Fibroblast of the aortic adventitia (primary cell): ENCODE data around the gene DEGS1. TPM values are rescaled to one million over a fixed set of nuclear protein-coding genes. Genes with fewer than 3 reads are reported as not detected.
"Not testable (repeated sequence)": the region's sequence is repeated elsewhere in the genome, so short reads cannot be mapped to it uniquely, and the experiment has no call there.

Experiments used
- DNase-seq: peaks from one replicate; pipeline ENCODE4 v3.0.0-alpha.2; 2010; ENCODE audit warnings: low read depth
- H3K4me3 ChIP-seq: 2 replicates; pipeline ENCODE4 v1.5.1; 2011; ENCODE audit warnings: low read depth, mild to moderate bottlenecking, control low read depth, low read length, moderate library complexity
- total RNA-seq: library from RNA; depleted of rRNA; stranded (reverse); fragments of >200 nt; gene quantifications from 2 replicates; pipeline ENCODE4 v1.2.3, GENCODE V29; 2012; ENCODE audit warnings: low replicate concordance
- TF ChIP-seq, protein P1 (sequence below): IDR thresholded peaks from 2 replicates; pipeline ENCODE4 v1.5.1; 2011; ENCODE audit warnings: mild to moderate bottlenecking, low read length, control low read depth, inconsistent platforms; ENCODE audit not compliant: insufficient read depth

Gene DEGS1
- total RNA-seq, 1 donor, result 125 TPM

DNA sequence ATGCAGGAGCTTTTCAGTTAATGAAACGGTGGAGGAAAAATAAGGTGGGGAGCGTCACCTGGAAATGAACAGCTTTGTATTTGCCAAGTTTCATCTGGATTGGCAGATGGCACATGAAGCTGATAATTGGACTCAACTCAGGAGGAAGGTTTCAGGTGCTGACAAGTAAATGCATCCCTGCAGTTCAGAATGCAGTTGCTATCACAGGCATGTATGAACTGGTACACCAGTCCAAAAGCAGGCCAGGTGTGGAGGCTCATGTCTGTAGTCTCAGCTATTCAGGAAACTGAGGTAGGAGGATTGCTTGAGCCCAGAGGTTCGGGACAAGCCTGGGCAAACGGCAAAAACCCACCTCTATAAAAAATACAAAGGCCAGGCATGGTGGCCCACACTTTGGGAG lies 15.5 kb downstream of the DEGS1 start:
- DNase-seq, result no peak
- TF ChIP-seq, protein P1, sequence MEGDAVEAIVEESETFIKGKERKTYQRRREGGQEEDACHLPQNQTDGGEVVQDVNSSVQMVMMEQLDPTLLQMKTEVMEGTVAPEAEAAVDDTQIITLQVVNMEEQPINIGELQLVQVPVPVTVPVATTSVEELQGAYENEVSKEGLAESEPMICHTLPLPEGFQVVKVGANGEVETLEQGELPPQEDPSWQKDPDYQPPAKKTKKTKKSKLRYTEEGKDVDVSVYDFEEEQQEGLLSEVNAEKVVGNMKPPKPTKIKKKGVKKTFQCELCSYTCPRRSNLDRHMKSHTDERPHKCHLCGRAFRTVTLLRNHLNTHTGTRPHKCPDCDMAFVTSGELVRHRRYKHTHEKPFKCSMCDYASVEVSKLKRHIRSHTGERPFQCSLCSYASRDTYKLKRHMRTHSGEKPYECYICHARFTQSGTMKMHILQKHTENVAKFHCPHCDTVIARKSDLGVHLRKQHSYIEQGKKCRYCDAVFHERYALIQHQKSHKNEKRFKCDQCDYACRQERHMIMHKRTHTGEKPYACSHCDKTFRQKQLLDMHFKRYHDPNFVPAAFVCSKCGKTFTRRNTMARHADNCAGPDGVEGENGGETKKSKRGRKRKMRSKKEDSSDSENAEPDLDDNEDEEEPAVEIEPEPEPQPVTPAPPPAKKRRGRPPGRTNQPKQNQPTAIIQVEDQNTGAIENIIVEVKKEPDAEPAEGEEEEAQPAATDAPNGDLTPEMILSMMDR, result no peak
- no peak overlapping the region for H3K4me3 ChIP-seq

DNA sequence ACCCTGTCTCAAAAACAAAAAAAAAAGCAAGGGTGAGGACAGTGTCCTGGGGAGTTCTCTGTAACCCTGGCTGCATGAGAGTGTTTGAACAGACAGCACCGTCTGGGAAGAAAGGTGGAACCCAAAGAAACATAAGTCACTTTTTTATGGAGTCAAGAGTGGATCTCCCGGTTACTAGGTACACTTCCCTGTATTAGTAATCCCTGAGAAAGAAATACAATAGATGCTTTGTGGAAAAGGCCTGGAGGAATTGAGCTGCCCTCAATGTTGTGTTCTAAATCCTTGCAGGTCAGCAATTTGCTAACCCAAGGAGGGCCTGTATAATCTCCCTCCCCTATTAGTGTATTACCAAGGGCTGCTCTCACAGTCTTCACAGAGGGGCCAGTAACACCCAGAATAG lies 16.6 kb downstream of the DEGS1 start:
- TF ChIP-seq, protein P1, result no peak
- DNase-seq, result no peak
- no peak overlapping the region for H3K4me3 ChIP-seq

DNA sequence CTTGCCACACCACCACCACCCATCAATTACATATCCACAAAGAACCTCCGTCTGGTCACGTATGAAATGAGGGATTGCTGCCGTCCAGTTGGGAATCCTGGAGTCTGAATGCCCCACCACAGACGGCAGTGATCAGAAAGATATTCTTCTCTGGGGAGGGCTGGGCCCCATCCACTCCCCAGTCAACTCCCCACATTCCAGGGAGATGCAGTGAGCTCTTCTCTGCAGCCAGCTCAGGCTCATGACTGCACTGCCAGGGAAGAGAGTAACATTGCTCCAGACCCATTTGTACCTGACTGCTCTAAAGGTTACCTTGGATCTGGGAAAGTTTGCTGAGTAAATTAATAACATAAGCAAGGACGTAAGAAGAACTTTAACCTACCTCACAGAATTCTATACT lies 18.3 kb downstream of the DEGS1 start:
- H3K4me3 ChIP-seq, result no peak overlapping the region
- no peak for DNase-seq
- TF ChIP-seq, protein P1, result no peak

DNA sequence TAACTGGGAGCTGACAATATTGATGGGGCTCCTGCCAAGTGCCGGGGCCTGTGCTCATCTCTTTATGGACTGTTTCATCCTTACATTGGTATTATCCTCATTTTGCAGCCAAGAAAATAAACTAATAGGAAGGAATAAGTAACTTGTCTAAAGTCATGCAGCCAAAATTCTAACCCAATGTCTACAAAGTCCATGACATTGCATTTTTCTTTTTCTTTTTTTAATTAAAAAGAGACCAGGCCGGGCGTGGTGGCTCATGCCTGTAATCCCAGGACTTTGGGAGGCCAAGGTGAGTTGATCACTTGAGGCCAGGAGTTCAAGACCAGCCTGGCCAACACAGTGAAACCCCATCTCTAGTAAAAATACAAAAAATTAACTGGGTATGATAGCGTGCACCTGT lies 18.8 kb downstream of the DEGS1 start:
- TF ChIP-seq, protein P1, result no peak
- DNase-seq, result no peak
- H3K4me3 ChIP-seq, result no peak overlapping the region

DNA sequence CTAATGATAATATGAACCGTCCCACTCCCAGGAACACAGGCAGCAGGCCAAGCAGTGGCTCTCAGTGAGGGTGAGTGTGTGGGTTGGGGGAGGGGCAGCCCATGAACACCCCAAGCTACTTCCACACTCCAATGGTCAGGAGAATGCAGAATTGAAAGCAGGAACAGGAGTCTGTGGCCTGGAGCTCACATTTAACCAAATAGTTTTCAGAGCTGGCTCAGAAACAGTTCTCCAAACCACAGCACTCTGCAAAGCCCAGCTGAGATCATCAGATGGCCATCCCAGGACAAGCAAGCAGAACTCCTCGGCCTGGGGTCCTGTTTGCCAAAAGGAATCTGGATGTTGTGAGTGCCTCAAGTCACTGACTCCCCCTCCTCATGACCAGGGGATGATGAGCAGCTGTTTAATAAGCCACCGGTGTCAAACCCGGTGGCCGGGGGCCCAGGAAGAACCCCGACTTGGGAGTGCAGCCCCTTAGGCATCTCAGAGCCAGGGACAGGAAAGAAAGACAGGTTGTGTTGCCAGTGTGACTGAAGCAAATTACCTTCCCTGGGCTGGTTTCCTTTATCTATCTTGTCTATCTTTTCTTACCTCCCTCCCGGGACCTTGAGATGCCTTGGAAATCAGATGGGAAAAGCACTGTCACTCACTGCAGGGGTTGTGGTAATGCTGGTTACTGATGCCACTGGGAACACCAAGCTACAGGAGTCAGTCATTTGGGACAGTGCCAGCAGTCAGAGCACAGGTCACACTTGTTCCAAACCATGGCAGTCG lies 20.4 kb downstream of the DEGS1 start:
- H3K4me3 ChIP-seq, result no peak overlapping the region
- DNase-seq, result peak; percentile 67
- TF ChIP-seq, protein P1, result no peak

DNA sequence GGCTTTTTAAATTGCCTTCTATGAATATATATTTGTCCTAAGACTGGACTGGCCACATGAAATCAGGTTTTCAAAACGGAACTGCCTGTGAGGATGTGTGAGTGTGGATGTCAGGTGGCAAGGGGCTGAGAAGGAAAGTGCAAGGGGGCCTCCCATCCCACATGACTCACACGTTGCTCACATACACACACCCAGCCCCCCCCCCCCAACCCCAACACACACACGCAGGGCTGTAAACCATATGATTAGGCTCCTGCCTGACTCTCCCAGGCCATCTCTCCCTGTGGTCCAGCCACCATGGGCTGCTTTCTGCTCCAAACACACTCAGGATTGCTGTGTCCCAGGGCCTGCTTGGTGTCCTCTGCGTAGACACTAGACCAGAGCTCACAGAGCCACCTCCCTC lies 22.4 kb downstream of the DEGS1 start:
- H3K4me3 ChIP-seq, result peak overlapping the region; percentile 31
- DNase-seq, result peak; percentile 74
- TF ChIP-seq, protein P1, result no peak

DNA sequence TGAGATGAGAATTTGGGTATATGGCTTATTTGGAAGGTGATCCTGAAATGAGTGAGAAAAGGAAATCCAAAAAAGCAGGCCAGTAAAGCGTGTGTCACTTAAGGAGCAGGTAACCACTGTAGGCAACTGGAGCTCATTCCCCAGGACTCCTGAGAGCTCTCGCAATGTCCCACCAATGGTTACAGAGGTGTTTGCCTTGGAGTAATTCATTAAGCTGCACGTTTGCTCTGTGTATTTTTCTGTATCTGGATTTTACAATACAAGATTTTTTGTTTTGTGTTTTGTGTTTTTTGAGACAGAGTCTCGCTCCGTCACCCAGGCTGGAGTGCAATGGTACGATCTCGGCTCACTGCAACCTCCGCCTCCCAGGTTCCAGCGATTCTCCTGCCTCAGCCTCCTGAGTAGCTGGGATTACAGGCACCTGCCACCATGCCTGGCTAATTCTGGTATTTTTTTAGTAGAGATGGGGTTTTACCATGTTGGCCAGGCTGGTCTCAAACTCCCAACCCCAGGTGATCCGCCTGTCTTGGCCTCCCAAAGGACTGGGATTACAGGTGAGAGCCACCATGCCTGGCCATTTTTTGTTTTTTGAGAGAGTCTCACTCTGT lies 23.0 kb downstream of the DEGS1 start:
- not testable (repeated sequence) for H3K4me3 ChIP-seq, DNase-seq
